Ovary (tissue), 9 donors: Measurements from ENCODE around the gene IFT88. TPM values are rescaled to one million over a fixed set of nuclear protein-coding genes. Genes with fewer than 3 reads are reported as not detected.

Experiments
- DNase-seq, 5 donors: peaks; one replicate each; pipeline ENCODE4 v3.0.0-alpha.2; 2019 to 2020
- H3K27ac ChIP-seq, 2 donors: fragments of 200-600 bp; one replicate each; pipeline versions ENCODE4 v1.5.1 to v1.8.0; 2019 to 2022
- H3K27me3 ChIP-seq: fragments of 200-600 bp; one replicate; pipeline ENCODE4 v1.8.0; 2022
- H3K36me3 ChIP-seq: fragments of 200-600 bp; sonication (generic); one replicate; pipeline ENCODE4 v1.5.1; 2019
- H3K4me1 ChIP-seq: one replicate; pipeline ENCODE4 v1.8.1; 2013; ENCODE audit warnings: mild to moderate bottlenecking, moderate library complexity; ENCODE audit not compliant: insufficient read depth
- H3K4me3 ChIP-seq: fragments of 200-600 bp; sonication (generic); one replicate; pipeline ENCODE4 v1.5.1; 2017
- H3K9me3 ChIP-seq, 2 donors: fragments of 200-600 bp in 1 of 2; sonication (generic) in 1 of 2; one replicate each; pipeline versions ENCODE4 v1.5.1 to v1.8.1; 2013 to 2019; ENCODE audit warnings: mild to moderate bottlenecking in 1 of 2, moderate library complexity in 1 of 2
- CTCF ChIP-seq, 3 donors: fragments of 450-650 bp in 2 of 3; fragments of 200-600 bp in 1 of 3; IDR thresholded peaks; one replicate each; pipeline versions ENCODE4 v1.5.1 to v1.8.0; 2016 to 2022; ENCODE audit warnings: antibody characterized with exemption in 3 of 3, mild to moderate bottlenecking in 1 of 3
- EP300 ChIP-seq: sonication (generic); formaldehyde crosslinking; IDR thresholded peaks from one replicate; pipeline ENCODE4 v1.6.1; 2017; ENCODE audit warnings: antibody characterized with exemption
- POLR2A ChIP-seq: fragments of 450-650 bp; IDR thresholded peaks from one replicate; pipeline ENCODE4 v1.6.1; 2017; ENCODE audit warnings: antibody characterized with exemption, mild to moderate bottlenecking, moderate library complexity
- WGBS, 3 donors: extraction: QIAGEN DNeasy Blood & Tissue Kit in 1 of 3; methylation state at CpG; one replicate each; pipeline versions ENCODE4 v1.1.5 to v1.1.7; 2013 to 2017; 5-methylcytosine and 5-hydroxymethylcytosine counted together
- intact Hi-C, 4 donors: fragments of 100-400 bp; cut with DNase I; formaldehyde crosslinking; loops; one replicate each; pipeline versions ENCODE4 v1.11.0 to v1.15.1; 2022 to 2023
- polyA plus RNA-seq, 2 donors: library from polyadenylated mRNA; stranded (reverse); fragments of 200-250 nt in 1 of 2; fragments of 350-450 nt in 1 of 2; fragmentation: Illumina TruSeq in 1 of 2; extraction: RNeasy Lipid Tissue Mini Kit (QIAGEN cat#74804) in 1 of 2; gene quantifications; one replicate each; pipeline ENCODE4 v1.2.3, GENCODE V29; 2013 to 2014
- total RNA-seq, 7 donors: library from RNA; depleted of rRNA in 2 of 7; stranded (reverse); fragments of >200 nt in 2 of 7; fragmentation: NEBNext Ultra II Directional in 3 of 7; extraction: Animal tissue kit (Norgen Biotek cat#: 25700) in 3 of 7; gene quantifications; one replicate each; pipeline versions ENCODE4 v1.1.0 to v1.2.4, GENCODE V29; 2016 to 2023
- donor health status: DM: no; HTN: no; CAD: no; lungs with moderate emphysema.
- donor health status: DM: no; HTN: no; CAD: no.
- donor health status: Bipolar disorder and iron deficiency.
- donor health status: DM: yes; HTN: yes; CAD: no.
- donor health status: DM: no; HTN: no; CAD: no.
- donor health status: DM: yes; HTN: yes; CAD: no.

Gene IFT88
- total and polyA plus RNA-seq, 9 donors: 12.1 to 30.6 (median 22.9) TPM

DNA sequence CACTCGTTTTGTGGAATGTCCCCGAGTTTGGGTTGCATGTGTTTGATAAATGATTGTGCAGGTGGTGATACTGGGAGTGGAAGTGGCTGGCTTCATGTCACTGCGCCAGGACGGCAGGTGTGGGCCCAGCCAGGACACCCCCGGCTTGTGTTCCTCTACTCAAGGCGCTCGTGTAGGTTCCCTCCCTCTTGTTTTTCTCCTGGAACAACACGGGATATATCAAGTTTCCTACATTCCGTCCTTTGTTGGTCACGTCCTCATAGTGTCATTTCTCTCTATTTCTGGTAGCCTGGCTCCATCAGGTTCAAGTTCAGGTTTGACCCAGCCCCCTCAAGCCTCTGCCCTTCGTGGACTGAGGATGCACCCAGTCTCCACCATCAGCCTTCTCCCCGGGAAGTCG is 152.8 kb downstream of the IFT88 start:
- H3K27ac ChIP-seq: no peak overlapping the region
- no peaks in the 10 kb centered on the region for H3K36me3 ChIP-seq
- H3K4me1 ChIP-seq: peaks cover 4% of the 10 kb centered on the region
- WGBS, 3 donors: 76 to 85% (median 80%) methylated on average over 13 of the region's 13 CpGs
- intact Hi-C loops: loop anchor here in 2 of 4 donors (10.0 kb wide), 2 partner anchors 205 to 225 kb away; no protein-coding TSS in a partner anchor
- no peaks in the 10 kb centered on the region for H3K27me3 ChIP-seq
- TF ChIP-seq CTCF (IDR thresholded peaks at IDR 0.05) (no peak), POLR2A (no peak), EP300 (no peak)
- H3K4me3 ChIP-seq: no peak overlapping the region
- no peak for DNase-seq
- H3K9me3 ChIP-seq: no peaks in the 10 kb centered on the region

DNA sequence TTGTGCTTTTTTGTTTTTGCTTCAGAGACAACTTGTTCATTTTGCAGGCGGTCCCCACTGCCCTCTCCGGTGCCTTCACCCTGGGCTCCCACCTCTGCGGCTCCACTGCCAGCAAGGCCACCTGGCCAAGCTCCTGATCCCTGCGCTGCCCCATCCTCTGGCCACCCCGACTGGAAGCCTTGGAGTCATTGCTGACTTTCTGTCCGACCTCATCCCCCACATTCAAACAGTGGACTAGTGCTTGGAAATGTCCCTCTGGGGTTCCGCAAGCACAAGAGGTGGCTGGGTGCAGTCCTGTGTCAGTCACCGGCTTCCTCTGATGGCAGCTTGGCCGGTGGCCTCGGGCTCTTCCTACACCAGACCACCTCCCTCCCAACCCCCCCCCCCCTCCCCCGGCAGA is 153.5 kb downstream of the IFT88 start:
- no peak for TF ChIP-seq POLR2A
- TF ChIP-seq EP300: no peak
- no peak for TF ChIP-seq CTCF (IDR thresholded peaks at IDR 0.05)
- H3K27ac ChIP-seq: no peak overlapping the region
- H3K9me3 ChIP-seq: no peaks in the 10 kb centered on the region
- no peaks in the 10 kb centered on the region for H3K27me3 ChIP-seq
- DNase-seq: no peak
- H3K4me3 ChIP-seq: no peak overlapping the region
- intact Hi-C loops: no loop called here
- 84 to 94% (median 90%) methylated on average over 11 of the region's 11 CpGs for WGBS, 3 donors
- peaks cover 3% of the 10 kb centered on the region for H3K4me1 ChIP-seq
- H3K36me3 ChIP-seq: no peaks in the 10 kb centered on the region

DNA sequence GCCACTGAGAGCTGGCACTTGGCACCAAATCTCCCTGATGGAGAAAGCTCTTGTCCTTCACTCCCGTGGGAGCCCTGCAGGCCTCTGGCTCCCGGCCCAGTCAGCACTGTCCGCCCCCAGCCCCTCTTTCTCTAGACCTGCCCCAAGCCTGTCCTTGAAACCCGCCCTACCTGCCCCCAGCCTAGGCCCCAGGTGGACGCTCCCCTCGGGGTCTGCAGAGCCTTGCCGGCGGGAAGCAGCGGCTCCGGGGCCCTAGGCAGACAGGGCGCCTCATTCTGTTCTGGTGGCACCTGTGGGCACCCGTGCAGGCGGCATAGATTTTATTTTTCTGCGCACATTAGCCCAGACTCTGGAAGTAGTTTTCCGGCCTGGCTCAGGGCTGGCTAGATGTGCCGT is 154.1 kb downstream of the IFT88 start:
- H3K4me1 ChIP-seq: peaks cover 3% of the 10 kb centered on the region
- intact Hi-C loops: no loop called here
- DNase-seq: no peak
- no peaks in the 10 kb centered on the region for H3K27me3 ChIP-seq
- 47 to 61% (median 52%) methylated on average over 16 of the region's 16 CpGs for WGBS, 3 donors
- no peaks in the 10 kb centered on the region for H3K36me3 ChIP-seq
- H3K27ac ChIP-seq: no peak overlapping the region
- no peaks in the 10 kb centered on the region for H3K9me3 ChIP-seq
- no peak overlapping the region for H3K4me3 ChIP-seq
- TF ChIP-seq POLR2A (no peak), CTCF (IDR thresholded peaks at IDR 0.05) (no peak), EP300 (no peak)

DNA sequence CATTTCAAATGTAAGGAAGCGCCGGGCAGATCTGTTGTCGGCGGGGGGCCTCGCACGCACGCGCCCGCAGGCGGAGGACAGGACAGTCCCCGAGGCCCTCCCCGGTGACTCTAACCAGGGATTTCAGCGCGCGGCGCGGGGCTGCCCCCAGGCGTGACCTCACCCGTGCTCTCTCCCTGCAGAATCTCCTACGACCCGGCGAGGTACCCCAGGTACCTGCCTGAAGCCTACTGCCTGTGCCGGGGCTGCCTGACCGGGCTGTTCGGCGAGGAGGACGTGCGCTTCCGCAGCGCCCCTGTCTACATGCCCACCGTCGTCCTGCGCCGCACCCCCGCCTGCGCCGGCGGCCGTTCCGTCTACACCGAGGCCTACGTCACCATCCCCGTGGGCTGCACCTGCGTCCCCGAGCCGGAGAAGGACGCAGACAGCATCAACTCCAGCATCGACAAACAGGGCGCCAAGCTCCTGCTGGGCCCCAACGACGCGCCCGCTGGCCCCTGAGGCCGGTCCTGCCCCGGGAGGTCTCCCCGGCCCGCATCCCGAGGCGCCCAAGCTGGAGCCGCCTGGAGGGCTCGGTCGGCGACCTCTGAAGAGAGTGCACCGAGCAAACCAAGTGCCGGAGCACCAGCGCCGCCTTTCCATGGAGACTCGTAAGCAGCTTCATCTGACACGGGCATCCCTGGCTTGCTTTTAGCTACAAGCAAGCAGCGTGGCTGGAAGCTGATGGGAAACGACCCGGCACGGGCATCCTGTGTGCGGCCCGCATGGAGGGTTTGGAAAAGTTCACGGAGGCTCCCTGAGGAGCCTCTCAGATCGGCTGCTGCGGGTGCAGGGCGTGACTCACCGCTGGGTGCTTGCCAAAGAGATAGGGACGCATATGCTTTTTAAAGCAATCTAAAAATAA is 154.7 kb downstream of the IFT88 start:
- WGBS, 3 donors: 5 to 8% (median 7%) methylated on average over 53 to 81 of the region's 81 CpGs
- intact Hi-C loops: no loop called here
- H3K36me3 ChIP-seq: no peaks in the 10 kb centered on the region
- peak in 4 of 5 donors; percentile 46 to 68 (median 65) for DNase-seq
- H3K27ac ChIP-seq: no peak overlapping the region
- H3K4me1 ChIP-seq: peaks cover 3% of the 10 kb centered on the region
- peak overlapping the region; percentile 19 for H3K4me3 ChIP-seq
- no peaks in the 10 kb centered on the region for H3K27me3 ChIP-seq
- TF ChIP-seq EP300 (no peak), POLR2A (no peak), CTCF (IDR thresholded peaks at IDR 0.05) (no peak)
- no peaks in the 10 kb centered on the region for H3K9me3 ChIP-seq
